Keratinocyte (primary cell): ENCODE results near the gene PTPRB. TPM values are rescaled to one million over a fixed set of nuclear protein-coding genes. Genes with fewer than 3 reads are reported as not detected.

Experiments used
- DNase-seq: peaks from one replicate; pipeline ENCODE4 v3.0.0-alpha.2; 2011; ENCODE audit warnings: low read depth, missing footprints, low spot score
- FAIRE-seq: peaks from 2 replicates; lab custom pipeline; 2011; peaks lifted over from hg19 to GRCh38; lab: Jason Lieb, UNC
- H2AFZ ChIP-seq: 2 replicates; pipeline ENCODE4 v1.6.0; 2012; ENCODE audit warnings: low read length, control low read depth, inconsistent platforms; ENCODE audit not compliant: control insufficient read depth
- H3K27ac ChIP-seq: 2 replicates; pipeline ENCODE4 v1.5.1; 2011; ENCODE audit warnings: low read length; ENCODE audit not compliant: control insufficient read depth, insufficient read depth
- H3K27me3 ChIP-seq: 3 replicates; pipeline ENCODE4 v1.6.0; 2011; ENCODE audit warnings: low read length; ENCODE audit not compliant: control insufficient read depth, insufficient read depth; ENCODE audit errors: extremely low read depth
- H3K36me3 ChIP-seq, 2 experiments: 2 replicates in 1 of 2; 3 replicates in 1 of 2; pipeline ENCODE4 v1.5.1; 2011; ENCODE audit warnings: low read length in 2 of 2, mild to moderate bottlenecking in 1 of 2; ENCODE audit not compliant: control insufficient read depth in 2 of 2, insufficient read depth in 2 of 2; ENCODE audit errors: extremely low read depth in 1 of 2
- H3K4me1 ChIP-seq: 3 replicates; pipeline ENCODE4 v1.5.1; 2011; ENCODE audit warnings: low read length; ENCODE audit not compliant: control insufficient read depth, insufficient read depth; ENCODE audit errors: extremely low read depth
- H3K4me2 ChIP-seq: 3 replicates; pipeline ENCODE4 v1.6.0; 2011; ENCODE audit warnings: low read depth, low read length; ENCODE audit not compliant: control insufficient read depth, insufficient read depth; ENCODE audit errors: extremely low read depth
- H3K4me3 ChIP-seq, 3 experiments: fragments of 200-600 bp in 1 of 3; sonication (generic) in 1 of 3; 2 replicates in 2 of 3; 3 replicates in 1 of 3; pipeline ENCODE4 v1.5.1; 2011 to 2016; ENCODE audit warnings: low read length in 3 of 3, mild to moderate bottlenecking in 3 of 3, control low read depth in 2 of 3, inconsistent platforms in 1 of 3, low read depth in 1 of 3, mixed read lengths in 1 of 3, mixed run types in 1 of 3, moderate library complexity in 1 of 3; ENCODE audit not compliant: control insufficient read depth in 2 of 3, insufficient read depth in 2 of 3; ENCODE audit errors: extremely low read depth in 1 of 3
- H3K79me2 ChIP-seq: 2 replicates; pipeline ENCODE4 v1.6.0; 2012; ENCODE audit warnings: low read length; ENCODE audit not compliant: control insufficient read depth, insufficient read depth
- H3K9ac ChIP-seq: 3 replicates; pipeline ENCODE4 v1.6.0; 2011; ENCODE audit warnings: low read length; ENCODE audit not compliant: control insufficient read depth, insufficient read depth; ENCODE audit errors: extremely low read depth
- H3K9me1 ChIP-seq: 3 replicates; pipeline ENCODE4 v1.6.0; 2011; ENCODE audit warnings: low read length; ENCODE audit not compliant: control insufficient read depth, insufficient read depth; ENCODE audit errors: extremely low read depth
- H3K9me3 ChIP-seq: 2 replicates; pipeline ENCODE4 v1.5.1; 2012; ENCODE audit warnings: low read depth, low read length; ENCODE audit not compliant: control insufficient read depth
- H4K20me1 ChIP-seq: 3 replicates; pipeline ENCODE4 v1.6.0; 2011; ENCODE audit warnings: low read length; ENCODE audit not compliant: control insufficient read depth, insufficient read depth; ENCODE audit errors: extremely low read depth
- EZH2 ChIP-seq: IDR thresholded peaks from one replicate; pipeline ENCODE4 v1.6.1; 2012; ENCODE audit warnings: inconsistent platforms, mild to moderate bottlenecking, low read length, moderate library complexity
- dilution Hi-C: fragments of 300-500 bp; cut with MboI; formaldehyde crosslinking; loops from one replicate; pipeline ENCODE4 v1.7.0; 2020; ENCODE audit warnings: low sequenced_read_pairs; ENCODE audit not compliant: extremely low pct_ligation_motif_present
- polyA plus RNA-seq, 5 experiments: library from polyadenylated mRNA; depleted of rRNA in 3 of 5; stranded (reverse) in 3 of 5; stranded (forward) in 1 of 5; unstranded in 1 of 5; fragments of >200 nt; gene quantifications; 1 replicate in 1 of 5; 2 replicates in 3 of 5; 3 replicates in 1 of 5; pipeline versions ENCODE4 v1.2.1 to v1.2.3, GENCODE V29; 2011 to 2012; ENCODE audit warnings: missing spikeins in 2 of 5, low read depth in 1 of 5, low replicate concordance in 1 of 5
- TF ChIP-seq, protein P1 (sequence below), 3 experiments: IDR thresholded peaks in 1 of 3; conservative IDR thresholded peaks in 1 of 3; optimal IDR thresholded peaks in 1 of 3; 2 replicates in 2 of 3; 3 replicates in 1 of 3; pipeline versions ENCODE3 to v1.5.1; 2011; ENCODE audit warnings: low read length in 3 of 3, mild to moderate bottlenecking in 3 of 3, moderate library complexity in 2 of 3, control low read depth in 1 of 3, inconsistent platforms in 1 of 3; ENCODE audit not compliant: insufficient read depth in 2 of 3; ENCODE audit errors: extremely low read depth in 1 of 3

PTPRB gene
- polyA plus RNA-seq, 1 donor (not counting 4 experiments of a cell fraction or from before 2014, with no cell fraction given), result 0.46 TPM

DNA sequence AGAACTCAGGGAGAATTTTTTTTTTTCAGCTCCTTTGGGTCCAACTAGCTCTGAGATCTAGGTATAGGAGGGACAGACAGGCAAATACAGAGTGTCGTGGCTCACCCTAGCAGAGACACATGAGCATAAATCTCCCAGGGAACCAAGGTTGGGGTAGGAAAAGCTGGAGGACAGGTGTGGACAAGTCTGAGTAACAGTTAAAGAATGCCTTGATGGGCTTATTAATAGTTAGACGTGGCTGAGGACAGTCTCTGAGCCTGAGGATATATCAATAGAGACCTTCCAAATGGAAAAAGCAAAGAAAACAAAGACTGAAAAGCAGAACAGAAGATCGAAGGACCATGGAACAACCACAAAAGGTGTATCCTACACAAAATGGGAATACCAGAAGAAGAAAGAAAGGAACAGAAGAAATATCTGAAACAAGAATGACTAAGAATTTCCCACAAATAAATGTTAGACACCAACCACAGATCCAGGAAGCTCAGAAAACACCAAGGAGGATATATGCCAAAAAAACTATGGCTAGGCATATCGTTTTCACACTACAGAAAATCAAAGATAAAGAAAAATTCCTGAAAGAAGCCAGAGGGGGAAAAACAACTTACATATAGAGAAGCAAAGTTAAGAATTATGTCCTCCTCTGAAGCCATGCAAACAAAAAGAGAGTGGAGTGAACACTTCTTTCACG, 80.9 kb downstream of the PTPRB start:
- dilution Hi-C loops, result no loop called here
- TF ChIP-seq, protein P1, sequence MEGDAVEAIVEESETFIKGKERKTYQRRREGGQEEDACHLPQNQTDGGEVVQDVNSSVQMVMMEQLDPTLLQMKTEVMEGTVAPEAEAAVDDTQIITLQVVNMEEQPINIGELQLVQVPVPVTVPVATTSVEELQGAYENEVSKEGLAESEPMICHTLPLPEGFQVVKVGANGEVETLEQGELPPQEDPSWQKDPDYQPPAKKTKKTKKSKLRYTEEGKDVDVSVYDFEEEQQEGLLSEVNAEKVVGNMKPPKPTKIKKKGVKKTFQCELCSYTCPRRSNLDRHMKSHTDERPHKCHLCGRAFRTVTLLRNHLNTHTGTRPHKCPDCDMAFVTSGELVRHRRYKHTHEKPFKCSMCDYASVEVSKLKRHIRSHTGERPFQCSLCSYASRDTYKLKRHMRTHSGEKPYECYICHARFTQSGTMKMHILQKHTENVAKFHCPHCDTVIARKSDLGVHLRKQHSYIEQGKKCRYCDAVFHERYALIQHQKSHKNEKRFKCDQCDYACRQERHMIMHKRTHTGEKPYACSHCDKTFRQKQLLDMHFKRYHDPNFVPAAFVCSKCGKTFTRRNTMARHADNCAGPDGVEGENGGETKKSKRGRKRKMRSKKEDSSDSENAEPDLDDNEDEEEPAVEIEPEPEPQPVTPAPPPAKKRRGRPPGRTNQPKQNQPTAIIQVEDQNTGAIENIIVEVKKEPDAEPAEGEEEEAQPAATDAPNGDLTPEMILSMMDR (optimal IDR thresholded peaks at IDR 0.05 in 1 of 3, IDR thresholded peaks at IDR 0.05 in 1 of 3, conservative IDR thresholded peaks at IDR 0.05 in 1 of 3; ENCODE audit: extremely low read depth in 1 of 3, insufficient read depth in 2 of 3, low read length in 3 of 3), result no peak
- no peak for TF ChIP-seq EZH2
- H3K27me3 ChIP-seq, result no peaks in the 10 kb centered on the region
- no peak overlapping the region for H3K27ac ChIP-seq
- no peaks in the 10 kb centered on the region for H3K79me2 ChIP-seq
- H3K4me1 ChIP-seq, result peaks cover 12% of the 10 kb centered on the region
- FAIRE-seq (peak; percentile 83), DNase-seq (peak; percentile 13)
- H3K36me3 ChIP-seq, result no peaks in the 10 kb centered on the region
- H3K9me3 ChIP-seq, result no peaks in the 10 kb centered on the region
- H2AFZ ChIP-seq, result peak overlapping the region; percentile 24
- no peaks in the 10 kb centered on the region for H3K9me1 ChIP-seq
- peak overlapping the region in 1 of 3 experiments; percentile 26 for H3K4me3 ChIP-seq
- no peaks in the 10 kb centered on the region for H4K20me1 ChIP-seq
- H3K9ac ChIP-seq, result no peak overlapping the region
- H3K4me2 ChIP-seq, result peak overlapping the region; percentile 43

DNA sequence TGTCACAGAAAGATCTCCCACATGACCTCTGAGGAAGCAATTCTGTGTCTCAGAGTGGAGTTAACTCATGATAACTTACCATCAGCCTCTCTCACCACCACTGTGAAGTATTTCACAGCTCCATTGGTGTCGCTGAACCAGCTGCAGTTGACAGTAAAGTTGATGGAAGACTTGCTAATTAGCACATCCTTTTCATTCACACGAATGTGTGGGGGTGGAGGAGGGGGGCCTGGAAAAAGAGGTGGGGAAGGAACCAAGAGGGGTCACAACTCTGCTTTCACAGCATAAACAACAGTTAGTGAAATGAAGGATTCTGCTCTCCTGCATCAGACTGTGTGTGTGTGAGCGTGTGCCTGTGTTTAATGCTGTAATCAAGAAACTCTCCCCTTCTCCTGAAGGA, 82.1 kb downstream of the PTPRB start:
- Histone ChIP-seq H3K79me2 (no peaks in the 10 kb centered on the region), H3K36me3 (no peaks in the 10 kb centered on the region), H3K27me3 (no peaks in the 10 kb centered on the region), H3K4me2 (no peak overlapping the region), H2AFZ (no peak overlapping the region), H3K9ac (no peak overlapping the region), H3K9me1 (no peaks in the 10 kb centered on the region), H3K4me3 (no peak overlapping the region), H3K9me3 (no peaks in the 10 kb centered on the region), H3K4me1 (peaks cover 12% of the 10 kb centered on the region), H3K27ac (no peak overlapping the region), H4K20me1 (no peaks in the 10 kb centered on the region)
- FAIRE-seq, result no peak
- TF ChIP-seq EZH2, result no peak
- TF ChIP-seq, protein P1 (optimal IDR thresholded peaks at IDR 0.05 in 1 of 3, IDR thresholded peaks at IDR 0.05 in 1 of 3, conservative IDR thresholded peaks at IDR 0.05 in 1 of 3; ENCODE audit: extremely low read depth in 1 of 3, insufficient read depth in 2 of 3, low read length in 3 of 3), result no peak
- DNase-seq, result no peak
- dilution Hi-C loops, result no loop called here
